KOPT-K1 (cell line): Measurements from ENCODE around the gene MMP14.
"Not testable (repeated sequence)": the region's sequence is repeated elsewhere in the genome, so short reads cannot be mapped to it uniquely, and the experiment has no call there.

Experiments
- H3K27ac ChIP-seq: fragments of 200-600 bp; sonication (generic); 2 replicates; pipeline ENCODE4 v1.5.1; 2016; ENCODE audit warnings: antibody characterized with exemption, mild to moderate bottlenecking, low read depth, low read length; ENCODE audit not compliant: poor library complexity, severe bottlenecking
- H3K36me3 ChIP-seq: fragments of 200-600 bp; sonication (generic); 2 replicates; pipeline ENCODE4 v1.5.1; 2017; ENCODE audit warnings: antibody characterized with exemption, mild to moderate bottlenecking, low read length, moderate library complexity; ENCODE audit not compliant: insufficient read depth
- H3K9me3 ChIP-seq: fragments of 200-600 bp; sonication (generic); 2 replicates; pipeline ENCODE4 v1.5.1; 2017; ENCODE audit warnings: antibody characterized with exemption, low read length, mild to moderate bottlenecking; ENCODE audit not compliant: insufficient read depth, poor library complexity, severe bottlenecking

The MMP14 gene

DNA sequence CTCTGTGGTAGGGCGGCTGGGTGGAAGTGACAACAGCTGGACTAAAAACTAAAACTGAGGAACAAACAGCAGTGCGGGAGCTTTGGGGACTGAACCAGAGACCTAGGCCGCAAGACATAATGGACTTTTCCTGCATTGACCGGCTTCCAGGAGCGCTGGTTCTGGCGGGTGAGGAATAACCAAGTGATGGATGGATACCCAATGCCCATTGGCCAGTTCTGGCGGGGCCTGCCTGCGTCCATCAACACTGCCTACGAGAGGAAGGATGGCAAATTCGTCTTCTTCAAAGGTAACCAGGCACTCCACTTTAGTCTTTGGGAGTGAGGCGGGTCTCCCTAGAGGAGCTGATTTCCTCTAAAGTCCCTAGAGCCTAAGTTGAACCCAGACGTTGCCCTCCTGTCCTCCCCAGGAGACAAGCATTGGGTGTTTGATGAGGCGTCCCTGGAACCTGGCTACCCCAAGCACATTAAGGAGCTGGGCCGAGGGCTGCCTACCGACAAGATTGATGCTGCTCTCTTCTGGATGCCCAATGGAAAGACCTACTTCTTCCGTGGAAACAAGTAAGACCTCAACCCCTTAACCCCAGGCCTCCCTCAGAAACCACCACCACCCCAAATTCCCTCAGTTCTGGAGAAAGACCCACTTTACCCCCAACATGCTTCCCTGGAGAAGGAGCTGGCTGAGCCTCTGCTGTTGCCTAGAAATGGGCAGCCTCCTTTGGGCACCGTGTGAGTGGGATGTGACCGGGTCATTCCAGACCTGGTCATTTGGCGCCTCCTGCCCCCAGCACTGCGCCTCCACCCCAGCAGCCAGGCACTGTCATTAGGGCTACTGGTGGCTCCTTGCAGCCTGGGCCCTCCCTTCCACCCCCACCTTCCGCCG is 8.1 kb downstream of the MMP14 start:
- Histone ChIP-seq H3K36me3 (no peaks in the 10 kb centered on the region), H3K9me3 (no peaks in the 10 kb centered on the region), H3K27ac (no peak overlapping the region)

DNA sequence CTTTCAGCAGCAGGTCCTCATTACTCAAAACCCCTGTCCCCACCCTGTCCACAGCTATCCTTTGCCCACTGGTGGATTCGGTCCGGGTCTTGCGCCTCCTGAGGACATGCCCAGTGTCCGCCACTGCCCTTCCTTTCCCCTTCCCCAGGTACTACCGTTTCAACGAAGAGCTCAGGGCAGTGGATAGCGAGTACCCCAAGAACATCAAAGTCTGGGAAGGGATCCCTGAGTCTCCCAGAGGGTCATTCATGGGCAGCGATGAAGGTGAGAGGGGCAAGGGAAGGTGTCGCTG is 8.7 kb downstream of the MMP14 start:
- Histone ChIP-seq H3K27ac (no peak overlapping the region), H3K9me3 (no peaks in the 10 kb centered on the region), H3K36me3 (no peaks in the 10 kb centered on the region)

DNA sequence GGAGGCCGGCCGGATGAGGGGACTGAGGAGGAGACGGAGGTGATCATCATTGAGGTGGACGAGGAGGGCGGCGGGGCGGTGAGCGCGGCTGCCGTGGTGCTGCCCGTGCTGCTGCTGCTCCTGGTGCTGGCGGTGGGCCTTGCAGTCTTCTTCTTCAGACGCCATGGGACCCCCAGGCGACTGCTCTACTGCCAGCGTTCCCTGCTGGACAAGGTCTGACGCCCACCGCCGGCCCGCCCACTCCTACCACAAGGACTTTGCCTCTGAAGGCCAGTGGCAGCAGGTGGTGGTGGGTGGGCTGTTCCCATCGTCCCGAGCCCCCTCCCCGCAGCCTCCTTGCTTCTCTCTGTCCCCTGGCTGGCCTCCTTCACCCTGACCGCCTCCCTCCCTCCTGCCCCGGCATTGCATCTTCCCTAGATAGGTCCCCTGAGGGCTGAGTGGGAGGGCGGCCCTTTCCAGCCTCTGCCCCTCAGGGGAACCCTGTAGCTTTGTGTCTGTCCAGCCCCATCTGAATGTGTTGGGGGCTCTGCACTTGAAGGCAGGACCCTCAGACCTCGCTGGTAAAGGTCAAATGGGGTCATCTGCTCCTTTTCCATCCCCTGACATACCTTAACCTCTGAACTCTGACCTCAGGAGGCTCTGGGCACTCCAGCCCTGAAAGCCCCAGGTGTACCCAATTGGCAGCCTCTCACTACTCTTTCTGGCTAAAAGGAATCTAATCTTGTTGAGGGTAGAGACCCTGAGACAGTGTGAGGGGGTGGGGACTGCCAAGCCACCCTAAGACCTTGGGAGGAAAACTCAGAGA is 9.6 kb downstream of the MMP14 start:
- Histone ChIP-seq H3K36me3 (no peaks in the 10 kb centered on the region), H3K27ac (no peak overlapping the region), H3K9me3 (no peaks in the 10 kb centered on the region)

DNA sequence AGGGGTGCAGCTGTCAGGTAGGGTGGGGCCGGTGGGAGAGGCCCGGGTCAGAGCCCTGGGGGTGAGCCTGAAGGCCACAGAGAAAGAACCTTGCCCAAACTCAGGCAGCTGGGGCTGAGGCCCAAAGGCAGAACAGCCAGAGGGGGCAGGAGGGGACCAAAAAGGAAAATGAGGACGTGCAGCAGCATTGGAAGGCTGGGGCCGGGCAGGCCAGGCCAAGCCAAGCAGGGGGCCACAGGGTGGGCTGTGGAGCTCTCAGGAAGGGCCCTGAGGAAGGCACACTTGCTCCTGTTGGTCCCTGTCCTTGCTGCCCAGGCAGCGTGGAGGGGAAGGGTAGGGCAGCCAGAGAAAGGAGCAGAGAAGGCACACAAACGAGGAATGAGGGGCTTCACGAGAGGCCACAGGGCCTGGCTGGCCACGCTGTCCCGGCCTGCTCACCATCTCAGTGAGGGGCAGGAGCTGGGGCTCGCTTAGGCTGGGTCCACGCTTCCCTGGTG is 10.5 kb downstream of the MMP14 start:
- no peaks in the 10 kb centered on the region for H3K36me3 ChIP-seq
- no peak overlapping the region for H3K27ac ChIP-seq

DNA sequence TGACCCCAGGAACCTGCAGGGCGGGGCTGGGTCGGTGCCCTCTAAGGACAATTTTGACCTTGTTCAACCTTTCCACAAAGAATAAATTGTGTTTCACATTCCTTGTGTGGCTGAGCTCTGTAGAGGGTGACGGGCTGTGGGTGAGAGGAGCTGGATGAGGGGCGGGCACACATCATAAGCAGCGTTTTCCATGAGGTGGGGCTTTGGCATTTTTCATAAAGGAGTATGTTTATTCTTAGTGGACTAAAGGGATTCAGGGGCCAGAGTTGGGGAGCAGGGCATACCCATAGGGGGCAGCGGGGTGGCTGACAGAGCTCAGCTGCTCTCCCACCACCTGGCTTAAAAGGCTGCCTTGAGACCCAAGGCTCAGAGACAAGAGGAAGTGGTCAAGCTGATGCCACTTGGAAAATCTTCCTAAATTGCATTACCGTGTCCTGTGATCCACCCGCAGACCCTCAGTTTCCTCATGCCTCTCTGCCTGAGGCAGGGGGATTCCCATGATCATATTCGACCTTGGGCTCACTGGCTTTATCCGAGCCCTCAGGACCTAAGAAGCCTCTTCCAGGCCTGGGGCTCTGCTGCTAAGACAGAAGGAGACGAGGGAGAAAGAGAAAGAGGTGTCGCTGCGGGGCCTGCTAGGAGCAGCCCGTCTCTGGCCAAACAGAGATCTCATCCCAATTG is 11.4 kb downstream of the MMP14 start:
- Histone ChIP-seq H3K27ac (no peak overlapping the region), H3K36me3 (no peaks in the 10 kb centered on the region), H3K9me3 (no peaks in the 10 kb centered on the region)

More for the DNA sequence above, 10.5 kb downstream of the MMP14 start:
- H3K9me3 ChIP-seq = no peaks in the 10 kb centered on the region

DNA sequence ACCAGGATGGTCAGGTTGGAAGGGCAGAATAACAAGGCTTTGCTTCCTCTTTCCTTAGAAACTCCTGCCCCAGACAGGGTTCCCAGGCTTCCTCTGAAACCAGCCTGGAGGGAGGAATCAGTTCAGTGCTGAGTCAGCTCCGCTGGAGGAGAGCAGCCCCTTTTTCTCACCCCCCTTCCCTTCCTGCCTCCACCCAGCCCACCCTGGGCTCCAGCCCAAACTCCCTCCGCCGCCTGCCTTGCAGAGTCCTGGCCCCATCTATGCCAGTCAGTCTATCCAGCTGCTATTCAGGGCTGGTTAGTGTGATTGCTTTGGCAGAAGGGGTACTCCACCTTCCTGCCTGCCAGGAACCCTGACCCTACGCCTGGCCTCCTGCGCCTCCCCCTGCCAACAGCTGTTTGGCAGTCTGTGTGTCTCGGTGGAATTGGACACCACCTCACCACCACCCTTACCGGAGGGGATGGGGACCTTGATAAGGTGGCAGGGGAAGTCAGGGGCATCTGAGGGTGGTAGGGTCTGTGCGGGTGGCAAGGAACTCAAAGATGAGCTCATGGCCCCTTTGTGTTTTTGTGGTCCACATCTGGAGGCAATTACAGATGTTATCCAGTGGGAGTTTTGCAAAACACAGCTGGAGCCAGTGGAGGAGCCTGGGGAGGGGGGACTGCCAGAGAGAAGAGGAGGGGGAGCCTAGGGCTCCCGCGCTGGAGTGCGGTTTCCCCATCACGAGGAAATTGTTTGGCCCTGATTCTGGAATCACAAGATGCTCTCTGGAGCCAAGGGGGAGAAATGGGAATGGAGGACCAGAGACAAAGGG is 12.2 kb downstream of the MMP14 start:
- H3K27ac ChIP-seq = no peak overlapping the region
- no peaks in the 10 kb centered on the region for H3K36me3 ChIP-seq
- no peaks in the 10 kb centered on the region for H3K9me3 ChIP-seq

DNA sequence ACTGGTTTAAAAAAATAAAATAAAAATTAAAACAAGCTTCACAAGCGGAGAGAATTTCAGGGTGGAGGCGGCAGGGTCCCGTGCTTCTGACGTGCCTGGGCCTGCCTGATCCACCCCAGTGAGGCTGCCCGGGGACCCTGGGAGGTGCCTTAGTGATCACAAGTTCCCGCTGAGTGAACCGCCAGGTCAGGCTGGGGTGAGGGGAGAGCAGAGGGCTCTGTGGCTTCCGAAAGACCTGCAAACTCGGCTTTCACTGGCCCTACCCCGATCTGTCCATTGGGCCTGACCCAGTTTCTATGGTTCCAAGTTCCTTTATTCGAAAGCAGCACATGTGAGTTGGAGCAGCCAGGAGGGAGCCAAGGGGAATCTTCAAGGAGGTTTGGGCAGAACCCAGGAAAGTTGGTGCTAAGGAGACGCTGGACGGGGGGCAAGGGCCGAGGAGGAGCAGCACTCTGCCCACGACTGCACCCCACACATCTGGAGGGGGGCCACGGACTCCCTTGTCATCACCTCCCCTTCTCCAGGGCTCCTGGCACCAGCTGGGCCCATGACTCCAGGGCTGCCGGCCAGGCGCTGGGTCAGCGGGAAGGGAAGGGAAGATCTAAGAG is 12.9 kb downstream of the MMP14 start:
- Histone ChIP-seq H3K9me3 (no peaks in the 10 kb centered on the region), H3K27ac (no peak overlapping the region)

DNA sequence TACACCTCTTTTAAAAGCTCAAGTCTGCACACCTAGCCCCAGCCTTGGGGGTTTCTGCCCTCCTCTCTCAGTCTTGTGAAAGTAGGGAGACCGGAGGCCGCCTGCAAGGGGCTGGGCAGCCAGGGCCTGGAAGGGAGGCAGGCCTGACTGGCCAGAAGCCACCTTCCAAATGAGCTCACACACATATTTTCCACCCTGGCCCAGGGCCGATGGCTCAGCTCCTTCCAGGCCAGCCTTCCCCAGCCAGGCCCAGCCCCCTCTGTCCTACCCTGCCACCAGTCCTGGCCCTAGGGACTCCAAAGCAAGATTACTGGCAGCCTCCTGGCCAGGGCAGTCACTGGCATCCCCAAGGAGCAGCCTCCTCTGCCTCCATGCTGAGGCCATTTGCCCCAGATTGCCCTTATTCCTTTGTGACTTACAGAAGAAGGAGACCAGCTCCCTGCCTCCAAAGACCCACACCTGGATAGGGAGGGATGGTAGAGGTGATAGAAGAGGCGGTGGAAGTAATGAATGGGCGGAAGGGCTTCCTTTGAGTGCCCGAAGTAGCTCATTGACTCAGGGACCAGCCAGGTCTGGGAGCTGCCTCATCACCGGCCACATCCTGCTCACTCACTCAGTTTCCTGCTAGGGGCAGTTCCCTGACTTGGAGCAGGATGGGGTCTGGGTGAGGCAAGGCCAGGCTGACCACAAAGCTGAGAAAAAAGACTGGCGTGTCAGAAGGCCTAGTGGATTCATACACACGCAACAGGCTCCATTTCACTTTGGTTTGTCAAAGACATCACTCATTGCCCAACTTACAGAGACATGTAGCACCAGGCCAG is 14.8 kb downstream of the MMP14 start:
- Histone ChIP-seq H3K27ac (no peak overlapping the region), H3K9me3 (no peaks in the 10 kb centered on the region), H3K36me3 (no peaks in the 10 kb centered on the region)

More for the DNA sequence above, 12.9 kb downstream of the MMP14 start:
- H3K36me3 ChIP-seq = no peaks in the 10 kb centered on the region

DNA sequence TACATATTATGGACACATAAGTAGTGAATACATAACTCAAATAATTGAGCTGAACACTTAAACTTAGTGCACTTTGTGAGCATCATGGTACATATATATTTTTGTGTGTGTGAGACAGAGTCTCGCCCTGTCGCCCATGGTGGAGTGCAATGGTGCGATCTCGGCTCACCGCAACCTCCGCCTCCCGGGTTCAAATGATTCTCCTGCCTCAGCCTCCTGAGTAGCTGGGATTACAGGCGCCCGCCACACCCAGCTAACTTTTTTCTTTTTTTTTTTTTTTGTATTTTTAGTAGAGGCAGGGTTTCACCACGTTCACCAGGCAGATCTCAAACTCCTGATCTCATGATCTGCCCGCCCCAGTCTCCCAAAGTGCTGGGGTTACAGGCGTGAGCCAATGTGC is 15.8 kb downstream of the MMP14 start:
- H3K27ac ChIP-seq = not testable (repeated sequence)

DNA sequence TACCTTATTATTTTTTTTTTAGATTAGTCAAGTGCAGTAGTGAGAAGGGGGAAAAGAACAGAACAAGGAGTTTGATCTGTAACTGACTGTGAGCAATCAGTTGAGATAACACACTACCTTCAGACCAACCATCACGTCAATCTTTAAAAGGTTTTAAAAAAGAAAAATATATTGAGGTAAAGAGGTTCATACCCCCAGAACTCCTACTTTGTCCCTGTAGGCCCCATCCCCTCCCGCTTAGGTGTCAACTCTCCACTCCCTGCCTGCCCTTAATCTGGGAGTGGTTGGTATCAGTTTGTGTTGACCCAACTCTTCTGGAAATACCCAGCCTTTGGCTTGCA is 16.2 kb downstream of the MMP14 start:
- H3K36me3 ChIP-seq = no peaks in the 10 kb centered on the region
- H3K9me3 ChIP-seq = peaks cover 6% of the 10 kb centered on the region
- H3K27ac ChIP-seq = no peak overlapping the region

More for the DNA sequence above, 15.8 kb downstream of the MMP14 start:
- not testable (repeated sequence) for H3K36me3 ChIP-seq, H3K9me3 ChIP-seq

DNA sequence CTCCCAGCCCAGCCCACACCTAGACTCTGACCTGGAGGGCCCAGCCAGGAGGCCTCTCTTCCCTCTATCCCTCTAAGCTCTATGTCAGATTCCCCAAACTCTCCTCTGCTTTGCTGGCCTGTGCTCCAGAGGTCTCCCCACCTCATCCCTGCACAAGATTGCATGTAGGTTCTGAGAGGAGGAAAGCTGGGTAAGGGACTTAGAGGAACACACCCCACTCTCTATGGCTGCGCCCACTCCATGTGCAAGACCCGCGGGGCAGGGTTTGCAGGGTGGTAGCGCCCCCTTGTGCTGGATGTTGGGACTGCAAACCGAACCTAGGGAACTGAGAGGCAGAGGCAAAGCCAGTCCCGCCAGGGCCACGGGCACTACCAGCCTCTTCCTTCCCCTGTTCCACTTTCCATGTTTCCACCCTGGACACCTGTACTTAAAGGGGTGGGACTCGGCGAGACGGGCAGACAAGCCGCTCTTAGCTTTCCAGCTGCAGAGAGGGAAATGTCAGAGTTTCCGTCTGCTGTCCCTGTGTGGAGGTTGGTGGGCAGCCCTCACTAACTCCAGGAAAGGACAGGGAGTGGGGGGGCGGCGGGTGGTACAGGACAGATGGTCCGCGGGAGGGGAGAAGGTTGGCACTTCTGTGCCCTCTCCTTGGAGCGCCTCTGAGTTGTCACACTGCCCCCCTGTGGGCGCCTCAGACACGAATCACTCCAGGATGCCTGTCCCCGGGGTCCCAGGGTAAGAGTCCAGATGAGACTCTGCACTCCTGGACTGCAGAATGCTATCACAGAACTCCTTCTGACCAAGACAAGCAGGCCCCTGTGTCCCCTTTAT is 16.8 kb downstream of the MMP14 start:
- Histone ChIP-seq H3K36me3 (no peaks in the 10 kb centered on the region), H3K9me3 (peaks cover 6% of the 10 kb centered on the region), H3K27ac (no peak overlapping the region)

DNA sequence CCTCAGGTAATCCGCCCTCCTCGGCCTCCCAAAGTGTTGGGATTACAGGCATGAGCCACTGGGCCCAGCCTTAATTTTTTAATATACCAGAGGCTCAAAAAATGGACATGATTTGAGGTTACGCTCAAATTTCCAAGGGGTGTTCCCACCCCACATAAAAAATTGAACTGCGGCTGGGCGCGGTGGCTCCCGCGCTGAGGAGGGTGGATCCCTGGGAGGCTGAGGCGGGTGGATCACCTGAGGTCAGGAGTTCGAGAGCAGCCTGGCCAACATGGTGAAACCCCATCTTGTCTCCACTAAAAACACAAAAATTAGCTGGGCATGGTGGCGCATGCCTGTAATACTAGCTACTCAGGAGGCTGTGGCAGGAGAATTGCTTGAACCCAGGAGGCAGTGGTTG is 17.9 kb downstream of the MMP14 start:
- not testable (repeated sequence) for H3K9me3 ChIP-seq, H3K36me3 ChIP-seq, H3K27ac ChIP-seq
